Measurements from ENCODE around the gene MBP. TPM values are rescaled to one million over a fixed set of nuclear protein-coding genes. Genes with fewer than 3 reads are reported as not detected.
A peak's percentile ranks its signal among the peaks of the same experiment; 100 is the strongest.
"Not testable (repeated sequence)": the region's sequence is repeated elsewhere in the genome, so short reads cannot be mapped to it uniquely, and the experiment has no call there.

The MBP gene
- total RNA-seq, 2 donors from 2014 or later, result 43.0 to 65.8 TPM

- no peaks in the 10 kb centered on the region for H3K27me3 ChIP-seq
- TF ChIP-seq, protein P1, sequence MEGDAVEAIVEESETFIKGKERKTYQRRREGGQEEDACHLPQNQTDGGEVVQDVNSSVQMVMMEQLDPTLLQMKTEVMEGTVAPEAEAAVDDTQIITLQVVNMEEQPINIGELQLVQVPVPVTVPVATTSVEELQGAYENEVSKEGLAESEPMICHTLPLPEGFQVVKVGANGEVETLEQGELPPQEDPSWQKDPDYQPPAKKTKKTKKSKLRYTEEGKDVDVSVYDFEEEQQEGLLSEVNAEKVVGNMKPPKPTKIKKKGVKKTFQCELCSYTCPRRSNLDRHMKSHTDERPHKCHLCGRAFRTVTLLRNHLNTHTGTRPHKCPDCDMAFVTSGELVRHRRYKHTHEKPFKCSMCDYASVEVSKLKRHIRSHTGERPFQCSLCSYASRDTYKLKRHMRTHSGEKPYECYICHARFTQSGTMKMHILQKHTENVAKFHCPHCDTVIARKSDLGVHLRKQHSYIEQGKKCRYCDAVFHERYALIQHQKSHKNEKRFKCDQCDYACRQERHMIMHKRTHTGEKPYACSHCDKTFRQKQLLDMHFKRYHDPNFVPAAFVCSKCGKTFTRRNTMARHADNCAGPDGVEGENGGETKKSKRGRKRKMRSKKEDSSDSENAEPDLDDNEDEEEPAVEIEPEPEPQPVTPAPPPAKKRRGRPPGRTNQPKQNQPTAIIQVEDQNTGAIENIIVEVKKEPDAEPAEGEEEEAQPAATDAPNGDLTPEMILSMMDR (IDR thresholded peaks at IDR 0.05), result no peak
- H3K9ac ChIP-seq (ENCODE audit: low read depth in 2 of 2, low read length in 2 of 2), result no peak overlapping the region
- no peaks in the 10 kb centered on the region for H3K4me1 ChIP-seq
- no peak overlapping the region for H3K4me3 ChIP-seq
- no peak for DNase-seq
- H3K36me3 ChIP-seq, result no peaks in the 10 kb centered on the region
- H3K27ac ChIP-seq, result no peak overlapping the region
- intact Hi-C loops (cut with DNase I), result no loop called here
- H3K9me3 ChIP-seq, result no peaks in the 10 kb centered on the region
These were observed 139.5 kb downstream of the MBP start for GRCh38 chr18:76993085-76993382.

DNA sequence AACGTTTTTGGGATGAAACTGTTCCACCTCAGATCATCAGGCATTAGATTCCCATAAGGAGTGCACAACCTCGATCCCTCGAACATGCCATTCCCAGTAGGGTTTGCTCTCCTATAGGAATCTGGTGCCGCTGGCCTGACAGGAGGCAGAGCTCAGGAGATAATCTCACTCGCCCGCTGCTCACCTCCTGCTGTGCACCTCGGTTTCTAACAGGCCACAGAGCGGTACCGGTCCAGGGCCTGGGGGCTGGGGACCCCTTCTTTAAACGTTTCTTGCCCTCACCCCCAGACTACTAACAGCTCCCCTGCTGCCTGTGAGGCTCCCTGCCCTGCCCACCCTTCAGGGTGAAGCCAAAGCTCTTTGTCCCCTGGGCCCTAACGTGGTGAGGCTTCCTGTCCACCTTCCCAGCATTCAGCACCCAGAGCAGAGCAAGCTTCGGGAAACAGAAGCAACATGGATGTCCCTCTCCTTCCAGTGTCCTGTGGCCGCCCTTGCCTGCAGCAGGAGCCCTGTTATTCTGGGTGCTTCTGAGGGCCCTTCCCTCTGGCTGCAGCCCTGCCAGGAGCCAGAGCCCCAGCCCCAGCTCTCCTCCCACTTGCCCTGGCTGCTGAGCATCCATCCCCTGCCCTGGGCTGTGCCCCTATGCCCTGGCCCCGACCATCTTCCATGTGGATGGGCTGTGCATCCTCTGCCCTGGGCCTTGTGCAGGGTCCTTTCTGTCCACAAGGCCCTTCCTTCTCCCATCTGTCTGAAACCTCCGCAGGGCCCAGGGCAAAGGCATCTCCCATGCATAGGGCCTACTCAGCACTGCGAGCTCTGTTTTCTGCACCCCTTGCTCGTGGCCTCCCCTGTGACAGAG lies 140.1 kb downstream of the MBP start:
- H3K27ac ChIP-seq, result no peak overlapping the region
- TF ChIP-seq, protein P1 (IDR thresholded peaks at IDR 0.05), result no peak
- DNase-seq, result no peak
- no peaks in the 10 kb centered on the region for H3K4me1 ChIP-seq
- no peaks in the 10 kb centered on the region for H3K36me3 ChIP-seq
- no peaks in the 10 kb centered on the region for H3K9me3 ChIP-seq
- H3K9ac ChIP-seq (ENCODE audit: low read depth in 2 of 2, low read length in 2 of 2), result no peak overlapping the region
- intact Hi-C loops (cut with DNase I), result no loop called here
- no peaks in the 10 kb centered on the region for H3K27me3 ChIP-seq
- H3K4me3 ChIP-seq, result no peak overlapping the region

DNA sequence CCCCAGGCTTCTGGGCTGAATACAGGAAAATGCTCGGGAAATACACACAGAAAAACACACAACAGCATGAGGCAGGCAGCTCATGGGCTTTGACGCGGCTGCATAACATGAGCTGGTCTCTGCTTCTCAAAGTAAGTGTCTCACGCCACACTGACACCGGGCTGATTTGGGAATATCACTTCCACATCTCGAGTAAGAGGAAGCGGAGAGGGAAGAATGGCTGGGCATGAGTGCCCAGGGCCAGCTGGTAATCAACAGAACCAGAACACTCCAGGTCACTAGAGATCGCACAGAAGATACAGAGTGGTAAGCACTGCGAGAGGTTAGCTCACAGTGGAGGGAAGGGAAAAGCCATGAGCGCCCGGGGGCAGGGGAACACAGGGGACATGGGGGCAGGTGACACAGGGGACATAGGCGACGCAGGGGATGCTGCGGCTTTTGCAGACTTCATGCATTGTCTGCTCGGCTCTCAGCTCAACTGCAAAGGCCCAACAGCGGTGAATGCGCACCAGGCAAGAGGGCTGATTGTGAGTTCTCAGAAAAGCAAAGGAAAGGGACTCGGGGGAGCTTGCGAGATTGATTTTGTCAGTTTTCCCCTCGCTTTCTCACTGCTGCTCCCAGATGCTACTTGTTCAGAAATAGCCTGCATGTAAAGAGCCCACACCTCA lies 141.4 kb downstream of the MBP start:
- Histone ChIP-seq H3K4me1 (no peaks in the 10 kb centered on the region), H3K27ac (no peak overlapping the region), H3K9ac (ENCODE audit: low read depth in 2 of 2, low read length in 2 of 2) (no peak overlapping the region), H3K9me3 (no peaks in the 10 kb centered on the region), H3K4me3 (no peak overlapping the region), H3K36me3 (no peaks in the 10 kb centered on the region), H3K27me3 (no peaks in the 10 kb centered on the region)
- TF ChIP-seq, protein P1 (IDR thresholded peaks at IDR 0.05), result no peak
- intact Hi-C loops (cut with DNase I), result no loop called here
- DNase-seq, result no peak

DNA sequence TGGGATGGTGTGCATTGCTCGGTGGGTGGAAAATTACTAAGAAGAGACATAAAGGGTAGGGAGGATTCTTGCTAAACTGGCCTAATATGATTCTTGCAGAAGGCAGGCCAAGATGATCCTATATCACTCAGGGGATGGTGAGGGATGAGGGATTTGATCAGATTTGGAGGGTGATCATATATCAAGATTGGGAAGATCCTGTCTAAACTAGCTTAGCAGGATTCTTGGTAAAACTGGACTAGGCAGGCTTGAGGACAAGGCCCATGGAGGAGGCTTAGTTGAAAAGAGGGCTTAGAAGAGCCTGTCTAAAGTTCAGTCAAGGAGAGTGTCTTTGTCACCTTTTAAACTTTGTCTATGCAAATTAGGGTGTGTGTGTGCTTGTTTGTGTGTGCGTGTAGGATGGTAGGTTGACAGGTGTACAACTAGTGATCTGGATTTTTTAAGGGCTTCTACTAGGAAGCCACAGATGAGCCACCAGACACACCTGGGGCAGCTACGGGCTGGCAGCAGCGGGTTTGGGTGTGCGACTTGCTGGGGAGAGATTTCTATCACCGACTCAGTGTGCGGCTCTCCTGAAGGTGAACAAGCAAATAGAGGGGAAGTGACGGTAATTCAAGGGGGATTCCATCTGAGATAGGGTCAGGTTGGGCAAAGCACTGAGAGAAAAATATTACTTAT lies 142.1 kb downstream of the MBP start:
- DNase-seq; H3K27ac ChIP-seq; H3K9ac ChIP-seq (ENCODE audit: low read depth in 2 of 2, low read length in 2 of 2); intact Hi-C loops (cut with DNase I); H3K4me3 ChIP-seq; H3K9me3 ChIP-seq; H3K36me3 ChIP-seq; H3K27me3 ChIP-seq; H3K4me1 ChIP-seq: not testable (repeated sequence)

GRCh38 chr18:76989647-76990190 lies 142.9 kb downstream of the MBP start:
- no peaks in the 10 kb centered on the region for H3K9me3 ChIP-seq
- intact Hi-C loops (cut with DNase I), result loop anchor here (5.0 kb wide), 1 partner anchor 117 kb away; no protein-coding TSS in a partner anchor
- H3K4me1 ChIP-seq, result no peaks in the 10 kb centered on the region
- TF ChIP-seq, protein P1 (IDR thresholded peaks at IDR 0.05), result no peak
- peak overlapping the region in 1 of 2 donors; percentile 18 for H3K9ac ChIP-seq (ENCODE audit: low read depth in 2 of 2, low read length in 2 of 2)
- no peak overlapping the region for H3K27ac ChIP-seq
- no peaks in the 10 kb centered on the region for H3K36me3 ChIP-seq
- DNase-seq, result no peak
- no peak overlapping the region for H3K4me3 ChIP-seq
- no peaks in the 10 kb centered on the region for H3K27me3 ChIP-seq
